NCI-H187 treated with DMSO at 0.1 percent for 48 hours (cell line): ENCODE results near the gene CNTLN.
"Not testable (repeated sequence)": the region's sequence is repeated elsewhere in the genome, so short reads cannot be mapped to it uniquely, and the experiment has no call there.

Source experiments
- DNase-seq: peaks from one replicate; lab custom pipeline; 2025; lab: John Stamatoyannopoulos, UW

The CNTLN gene

DNA sequence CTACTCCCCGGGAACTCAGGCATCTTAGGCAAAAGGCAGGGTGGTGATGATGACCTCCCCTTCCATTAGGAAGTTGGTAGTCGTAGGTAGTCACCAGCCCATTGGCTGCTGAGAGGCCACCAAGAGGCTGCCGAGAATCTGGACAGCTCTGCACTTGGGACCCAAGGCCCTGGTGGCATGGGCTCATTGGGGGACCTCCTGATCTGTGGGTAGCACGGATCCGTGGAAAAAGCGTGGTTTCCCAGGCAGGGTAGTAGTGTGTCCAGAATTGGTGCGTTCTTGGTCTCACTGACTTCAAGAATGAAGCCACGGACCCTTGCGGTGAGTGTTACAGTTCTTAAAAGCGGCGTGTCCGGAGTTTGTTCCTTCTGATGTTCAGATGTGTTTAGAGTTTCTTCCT lies 158.8 kb downstream of the CNTLN start:
- DNase-seq: no peak

DNA sequence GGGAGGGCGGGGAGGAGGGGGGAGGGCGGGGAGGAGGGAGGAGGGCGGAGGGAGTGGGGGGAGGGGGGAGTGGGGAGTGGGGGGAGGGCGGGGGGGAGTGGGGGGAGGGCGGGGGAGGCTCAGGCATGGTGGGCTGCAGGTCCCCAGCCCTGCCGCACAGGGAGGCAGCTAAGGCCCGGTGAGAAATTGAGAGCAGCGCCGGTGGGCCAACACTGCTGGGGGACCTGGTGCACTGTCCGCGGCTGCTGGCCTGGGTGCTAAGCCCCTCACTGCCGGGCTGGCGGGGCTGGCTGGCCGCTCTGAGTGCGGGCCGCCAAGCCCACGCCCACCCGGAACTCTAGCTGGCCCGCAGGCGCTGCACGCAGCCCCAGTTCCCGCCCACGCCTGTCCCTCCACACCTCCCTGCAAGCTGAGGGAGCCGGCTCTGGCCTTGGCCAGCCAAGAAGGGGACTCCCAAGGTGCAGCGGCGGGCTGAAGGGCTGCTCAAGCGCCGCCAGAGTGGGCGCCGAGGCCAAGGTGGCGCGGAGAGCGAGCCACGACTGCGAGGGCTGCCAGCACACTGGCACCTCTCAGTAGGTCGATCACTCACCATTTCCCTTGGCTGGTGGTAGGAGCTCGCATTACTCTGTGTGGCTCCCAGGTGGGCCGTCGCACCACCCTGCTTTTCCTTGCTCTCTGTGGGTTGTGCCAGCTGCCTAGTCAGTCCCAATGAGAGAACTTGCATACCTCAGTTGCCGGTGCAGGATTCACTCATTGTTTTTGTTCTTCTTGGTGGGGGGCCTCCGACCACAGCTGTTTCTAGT lies 160.2 kb downstream of the CNTLN start:
- DNase-seq: no peak

DNA sequence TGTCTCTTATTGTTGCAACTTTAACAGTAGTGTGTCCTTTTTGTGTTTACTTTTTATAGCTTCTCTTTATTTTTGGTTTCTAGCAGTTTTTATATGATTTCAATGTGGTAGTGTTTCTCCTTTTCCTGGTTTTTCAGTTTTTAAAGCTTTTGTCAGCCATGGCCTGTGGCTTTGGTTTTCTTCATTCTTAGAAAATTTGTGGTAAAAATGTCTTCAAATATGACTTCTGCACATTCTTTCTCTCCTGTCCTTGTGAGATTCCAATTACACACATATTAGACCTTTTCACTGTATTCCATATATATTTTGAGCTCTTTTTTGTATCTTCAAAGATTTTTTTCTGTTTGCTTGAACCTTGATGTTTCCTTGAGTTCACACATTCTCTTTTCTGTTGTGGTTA lies 180.5 kb downstream of the CNTLN start:
- DNase-seq: no peak

DNA sequence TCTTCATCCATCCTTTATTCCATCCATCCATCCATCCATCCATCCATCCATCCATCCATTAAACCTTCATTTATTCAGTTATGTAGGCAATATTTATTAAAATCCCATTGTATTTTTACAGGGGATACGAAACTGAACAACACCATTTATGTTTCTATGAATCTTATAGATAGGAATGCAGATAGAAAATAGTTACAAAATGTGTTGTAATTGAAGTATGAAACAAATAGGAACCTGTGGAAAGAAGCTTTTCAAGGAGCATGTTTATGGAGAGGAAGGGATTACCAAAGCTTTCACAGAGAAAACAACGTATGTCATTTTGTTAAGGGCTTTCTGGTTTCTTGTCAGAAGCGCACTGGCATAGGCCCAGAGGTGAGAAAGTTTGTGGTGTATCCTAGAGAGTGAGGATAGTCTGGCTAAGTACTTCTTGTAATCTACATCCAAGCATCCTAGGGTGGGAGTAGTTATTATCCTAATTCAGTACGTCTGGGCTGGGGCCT lies 184.0 kb downstream of the CNTLN start:
- no peak for DNase-seq

DNA sequence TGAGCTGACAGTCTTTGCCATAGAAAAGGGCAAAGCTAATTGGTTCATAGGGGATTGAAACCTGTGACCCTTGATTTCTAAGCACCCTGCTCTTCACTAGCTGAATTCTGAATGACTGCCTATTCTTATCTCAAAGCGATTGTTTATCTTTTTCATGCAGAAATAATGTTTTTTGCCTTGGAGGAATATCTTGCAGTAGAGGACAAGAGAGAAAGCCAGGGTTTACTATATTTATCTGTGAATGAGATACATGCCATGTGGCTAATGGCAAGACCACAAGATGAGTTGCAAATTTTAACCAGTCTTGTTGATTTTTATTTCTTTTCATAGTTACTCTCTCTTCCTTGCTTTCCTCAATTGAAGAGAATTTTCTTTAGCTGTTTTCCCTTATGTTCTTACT lies 185.0 kb downstream of the CNTLN start:
- no peak for DNase-seq

DNA sequence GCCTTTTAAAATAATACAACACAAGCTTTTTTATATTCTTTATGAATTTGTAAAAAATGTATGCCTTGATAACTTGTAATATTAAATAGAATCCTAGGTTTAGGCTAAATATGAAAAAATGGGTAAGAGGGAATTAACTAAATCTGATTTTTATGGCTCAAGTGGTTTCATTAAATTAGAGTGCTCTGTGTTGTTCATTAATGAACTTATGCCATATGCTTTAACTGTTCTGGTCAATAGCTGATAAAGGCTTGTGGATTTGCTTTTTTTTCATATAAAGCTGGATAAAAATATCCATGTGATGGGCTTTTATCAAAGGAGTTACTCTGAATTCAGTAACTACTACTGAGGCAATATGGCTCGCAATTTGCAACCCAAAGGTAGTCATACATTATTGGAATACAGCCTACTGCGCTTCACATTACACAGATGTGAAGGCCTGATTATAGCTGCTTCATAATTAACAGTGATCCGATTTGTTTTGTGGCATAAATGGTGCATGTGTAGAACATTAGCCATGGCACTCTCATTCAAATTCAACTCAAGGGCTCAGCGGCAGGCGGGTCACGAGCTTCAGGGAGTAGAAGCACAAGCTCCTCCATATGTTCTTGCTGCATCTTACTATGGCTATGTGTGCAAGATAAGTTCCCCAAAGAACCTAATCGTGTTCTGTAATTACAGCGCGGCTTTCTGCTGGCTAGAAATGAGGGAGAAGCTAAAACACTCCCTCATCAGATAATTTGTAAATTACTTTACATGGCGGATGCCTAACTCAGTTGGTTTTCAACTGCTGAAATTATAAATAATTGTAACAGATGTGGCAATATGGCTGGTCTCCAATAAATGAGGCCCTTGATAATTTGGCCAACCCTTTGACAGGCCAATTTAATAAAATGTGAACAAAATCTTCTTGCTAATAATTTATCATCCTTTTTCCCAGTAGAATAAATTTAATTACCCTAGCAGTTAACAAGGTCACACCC lies 188.3 kb downstream of the CNTLN start:
- no peak for DNase-seq

DNA sequence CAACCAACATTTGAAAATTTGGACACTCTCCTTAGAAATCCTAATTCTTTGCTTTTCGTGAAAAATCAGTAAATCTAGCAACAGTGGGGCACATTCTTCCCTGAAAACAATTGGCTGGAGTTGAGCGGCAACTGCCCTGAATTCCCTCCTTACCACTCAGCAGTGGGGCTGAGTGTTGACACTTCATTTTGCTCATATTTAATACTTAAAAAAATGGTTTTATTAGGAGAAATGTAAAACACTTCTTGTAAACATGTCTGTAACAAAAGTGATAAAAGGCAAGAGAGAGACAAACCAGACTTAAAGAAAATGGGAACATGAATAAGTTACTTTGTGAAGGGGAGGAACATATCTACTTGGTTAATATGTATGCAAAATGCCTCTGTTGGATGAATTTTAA lies 193.5 kb downstream of the CNTLN start:
- DNase-seq: no peak

DNA sequence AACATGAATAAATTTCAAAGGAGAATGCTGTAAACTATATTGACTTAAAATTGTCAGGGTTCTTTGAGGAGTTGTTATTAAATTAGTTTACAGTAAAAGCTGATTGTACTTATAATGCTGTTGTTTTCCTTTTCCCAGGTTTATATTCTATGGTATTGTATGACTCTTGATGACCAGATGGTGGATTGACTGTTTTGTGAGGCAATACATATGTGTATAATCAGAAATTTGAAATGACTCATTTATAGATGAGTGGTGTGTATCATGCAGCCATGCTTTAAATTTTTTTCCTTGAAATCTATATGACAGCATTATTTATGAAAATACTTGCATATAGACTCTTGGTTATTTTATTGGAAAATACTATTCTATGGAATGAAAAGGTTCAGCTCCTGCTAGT lies 195.3 kb downstream of the CNTLN start:
- DNase-seq: no peak

DNA sequence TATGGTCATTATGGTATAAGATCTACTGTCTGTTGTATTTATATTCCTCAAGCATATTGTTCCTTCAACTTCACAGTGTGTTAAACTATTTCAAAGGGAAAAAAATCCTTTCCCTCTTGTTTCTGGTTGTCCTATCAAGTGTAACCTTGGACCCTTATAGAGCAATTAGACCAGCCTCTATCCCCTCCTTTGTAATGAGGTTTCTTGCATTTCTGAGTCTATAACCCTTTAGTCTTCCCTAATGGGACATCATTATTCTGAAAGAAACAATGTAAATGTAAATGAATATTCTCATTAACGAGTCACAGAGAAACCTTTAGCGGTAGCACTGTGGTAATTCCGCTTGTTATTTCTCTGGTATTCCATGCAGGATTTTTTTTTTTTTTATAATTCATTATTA lies 197.3 kb downstream of the CNTLN start:
- no peak for DNase-seq

DNA sequence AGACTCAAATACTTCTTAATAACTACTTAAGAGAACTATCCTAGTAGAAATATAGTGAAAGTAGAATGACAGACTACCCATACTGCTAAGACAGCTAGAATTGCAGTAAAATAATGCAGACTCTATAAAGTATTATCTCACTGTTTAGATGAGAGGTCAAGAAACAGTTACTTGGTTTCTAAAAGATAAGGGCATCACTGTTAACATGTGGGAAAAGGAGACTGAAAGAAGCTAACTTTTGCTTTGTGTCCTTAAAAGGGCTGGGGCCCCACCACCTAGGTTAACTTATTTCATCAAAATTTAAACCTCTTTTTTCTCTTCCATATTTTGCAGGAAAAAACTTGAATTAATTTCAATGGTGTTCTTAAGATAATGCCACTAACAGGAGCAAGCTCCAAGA lies 204.3 kb downstream of the CNTLN start:
- DNase-seq: no peak

DNA sequence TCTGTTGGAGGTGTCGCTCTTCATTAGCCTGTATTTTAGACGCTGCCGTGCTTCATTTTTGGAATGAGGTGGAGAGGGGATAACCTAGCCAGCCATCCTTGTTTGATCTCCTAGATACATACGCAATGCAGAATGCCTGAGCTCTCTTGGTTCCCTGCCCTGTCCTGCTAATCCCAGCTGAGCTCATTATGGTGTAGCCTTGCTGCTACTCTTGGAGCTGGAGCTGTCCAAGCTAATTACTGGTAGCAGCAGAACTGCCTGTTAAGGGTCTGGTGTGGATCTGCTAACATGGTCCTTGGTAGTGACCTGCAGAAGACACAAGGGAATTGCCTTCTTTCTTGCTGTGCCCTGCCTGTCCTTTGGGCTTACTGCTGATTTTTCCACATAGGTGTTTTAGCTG lies 207.9 kb downstream of the CNTLN start:
- DNase-seq: no peak

DNA sequence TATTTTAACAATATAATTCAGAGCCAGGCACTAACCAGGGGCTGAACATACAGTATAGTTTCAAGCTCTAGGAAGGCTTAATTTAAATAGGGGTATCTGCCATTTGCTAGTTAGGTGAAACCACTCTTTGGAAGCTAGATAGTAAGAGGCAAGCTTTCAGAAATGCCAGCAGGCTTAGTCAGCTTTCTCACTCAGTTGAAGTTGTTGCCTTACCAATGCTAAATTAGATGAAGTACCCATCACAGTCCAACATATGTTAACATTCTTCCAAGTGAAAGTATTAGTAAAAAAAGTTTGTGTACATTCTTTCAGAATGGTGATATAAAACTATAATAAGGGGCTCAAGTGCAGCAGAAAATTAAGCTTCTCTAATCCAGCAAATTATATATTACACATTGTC lies 215.0 kb downstream of the CNTLN start:
- DNase-seq: no peak

DNA sequence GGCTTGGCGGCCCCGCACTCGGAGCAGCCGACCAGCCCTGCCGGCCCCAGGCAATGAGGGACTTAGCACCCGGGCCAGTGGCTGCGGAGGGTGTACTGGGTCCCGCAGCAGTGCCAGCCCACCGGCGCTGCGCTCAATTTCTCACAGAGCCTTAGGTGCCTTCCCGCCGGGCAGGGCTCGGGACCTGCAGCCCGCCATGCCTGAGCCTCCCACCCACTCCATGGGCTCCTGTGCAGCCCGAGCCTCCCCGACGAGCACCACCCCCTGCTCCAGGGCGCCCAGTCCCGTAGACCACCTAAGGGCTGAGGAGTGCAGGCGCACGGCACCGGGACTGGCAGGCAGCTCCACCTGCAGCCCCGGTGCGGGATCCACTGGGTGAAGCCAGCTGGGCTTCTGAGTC lies 219.2 kb downstream of the CNTLN start:
- not testable (repeated sequence) for DNase-seq

DNA sequence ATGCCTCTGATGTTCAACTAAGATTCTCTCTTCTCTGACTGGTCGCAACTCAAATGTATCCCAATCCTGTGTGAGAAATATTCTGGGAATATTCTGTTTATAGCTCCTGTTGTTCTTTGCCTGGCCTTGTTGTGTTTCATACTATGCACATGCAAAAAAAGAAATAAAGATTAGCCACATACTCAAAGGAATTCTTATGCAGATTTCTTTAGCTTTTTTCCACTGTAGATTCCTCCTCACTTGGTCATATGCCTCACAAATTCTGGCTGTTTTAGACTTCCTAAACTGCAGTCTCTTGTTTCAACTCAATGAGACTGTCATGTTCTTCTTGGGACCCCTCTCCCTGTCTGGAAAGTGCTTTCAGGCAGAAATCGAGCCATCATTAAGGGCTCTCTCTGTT lies 226.5 kb downstream of the CNTLN start:
- DNase-seq: no peak

DNA sequence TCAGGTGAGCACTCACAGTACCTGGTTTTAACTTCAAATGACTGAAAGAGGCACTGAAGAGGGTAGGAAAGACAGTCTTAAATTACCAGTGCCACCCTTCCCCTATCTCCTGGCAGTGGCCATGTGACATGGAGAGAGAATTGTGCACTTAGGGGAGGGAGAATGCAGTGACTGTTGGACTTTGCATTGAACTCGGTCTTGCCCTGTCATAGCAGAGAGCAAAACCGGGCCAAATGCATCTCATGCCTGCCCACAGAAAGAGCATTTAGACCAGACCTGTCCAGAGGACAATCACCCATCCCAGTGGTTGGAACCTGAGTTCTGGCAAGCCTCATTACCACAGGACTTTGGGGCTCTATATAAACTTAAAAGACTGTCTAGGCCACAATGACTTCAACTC lies 232.2 kb downstream of the CNTLN start:
- no peak for DNase-seq

DNA sequence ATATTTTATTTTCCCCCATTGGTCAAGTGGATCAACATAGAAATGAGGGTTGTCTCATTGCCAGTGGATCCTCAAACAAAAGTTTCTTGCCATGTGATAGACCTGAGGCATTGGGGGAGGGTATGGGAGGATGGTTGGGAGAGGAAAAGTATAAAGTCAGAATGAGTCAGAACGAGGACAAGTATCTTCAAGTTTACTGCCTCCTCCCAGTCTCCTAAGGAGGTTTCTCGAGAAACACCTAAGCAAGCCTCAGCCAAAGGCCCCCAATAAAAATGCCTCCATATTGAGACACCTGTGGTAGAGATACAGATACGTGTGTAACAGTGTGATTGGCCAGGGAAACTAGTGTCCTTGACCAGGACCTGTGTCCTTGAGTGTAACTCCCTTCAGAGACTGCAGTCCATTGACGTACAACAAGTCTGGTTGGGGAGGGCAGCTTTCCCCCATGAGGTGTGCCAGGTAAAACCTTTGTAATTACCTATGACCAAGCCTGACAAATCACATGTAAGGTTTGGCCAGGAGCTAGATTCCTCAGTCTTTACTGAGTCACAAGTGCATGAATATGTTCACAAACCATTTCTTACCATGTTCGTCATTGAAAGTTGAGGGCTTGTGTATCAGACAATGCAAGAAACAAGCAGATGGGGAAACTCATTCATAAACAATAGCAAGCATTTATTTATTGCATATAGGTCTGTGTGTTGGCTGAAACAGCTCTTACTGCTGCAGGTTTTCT lies 245.5 kb downstream of the CNTLN start:
- DNase-seq: no peak

DNA sequence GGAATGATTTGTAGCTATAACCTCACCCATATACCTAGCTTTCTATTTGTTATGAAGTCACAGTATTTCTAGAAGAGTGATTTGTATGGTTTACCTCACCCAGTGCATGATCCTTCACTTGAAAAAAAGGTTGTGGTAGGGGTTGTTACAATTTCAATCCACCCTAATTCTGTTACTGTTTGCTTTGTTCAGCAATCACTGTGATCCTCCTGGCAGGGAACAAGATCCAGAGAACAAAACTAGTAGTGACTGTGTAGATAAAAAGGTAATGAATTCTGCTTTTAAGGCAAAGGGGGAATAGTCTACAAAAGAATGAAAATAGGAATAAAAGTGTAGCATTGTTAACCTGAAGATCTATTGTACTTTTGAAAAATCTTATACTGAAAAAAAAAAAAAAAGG lies 252.7 kb downstream of the CNTLN start:
- no peak for DNase-seq

DNA sequence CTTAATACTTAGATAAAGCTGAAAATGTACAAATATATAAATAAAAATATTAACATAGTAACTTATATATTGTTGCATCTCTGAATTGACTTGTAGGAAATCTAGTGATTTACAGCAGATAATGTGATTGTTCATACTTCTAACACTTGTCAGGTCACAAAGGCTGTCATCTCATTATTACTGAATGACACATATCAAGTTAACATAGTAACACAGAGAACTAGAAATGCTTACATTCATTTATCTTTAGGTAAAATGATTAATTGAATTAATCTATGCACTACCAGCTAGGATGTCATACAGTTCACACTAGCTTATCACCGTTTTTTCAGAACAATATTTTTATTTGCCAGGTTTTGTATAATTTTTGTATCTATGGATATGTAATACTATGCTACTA lies 254.2 kb downstream of the CNTLN start:
- DNase-seq: no peak

DNA sequence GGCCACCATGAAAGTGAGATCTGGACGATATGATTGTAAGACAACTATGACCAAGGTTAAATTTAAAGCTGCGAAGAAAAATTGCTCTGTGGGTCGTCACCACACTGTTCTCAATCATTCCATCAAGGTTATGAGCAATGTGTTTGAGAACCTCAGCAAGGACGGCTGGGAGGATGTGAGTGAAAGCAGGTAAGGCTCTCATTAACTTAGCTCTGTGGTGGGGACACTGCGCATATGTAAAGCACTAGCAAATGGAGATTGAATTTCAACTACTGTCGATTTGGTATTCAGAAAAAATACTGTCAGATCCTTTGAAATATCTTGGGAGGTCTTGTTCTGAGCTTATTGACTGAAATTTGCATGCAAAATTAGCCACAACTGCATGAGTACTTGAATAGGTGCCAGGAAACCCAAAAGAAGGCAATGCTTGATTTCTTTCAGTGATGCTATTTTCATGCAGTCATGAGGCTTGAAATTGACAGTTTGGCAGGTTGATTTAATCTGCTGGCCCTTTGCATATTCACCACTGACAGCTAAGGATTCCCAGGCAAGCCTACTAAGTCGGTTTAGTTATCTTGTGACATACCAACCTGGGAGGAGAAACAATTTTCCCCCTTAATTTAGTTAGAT lies 260.2 kb downstream of the CNTLN start:
- DNase-seq: no peak

DNA sequence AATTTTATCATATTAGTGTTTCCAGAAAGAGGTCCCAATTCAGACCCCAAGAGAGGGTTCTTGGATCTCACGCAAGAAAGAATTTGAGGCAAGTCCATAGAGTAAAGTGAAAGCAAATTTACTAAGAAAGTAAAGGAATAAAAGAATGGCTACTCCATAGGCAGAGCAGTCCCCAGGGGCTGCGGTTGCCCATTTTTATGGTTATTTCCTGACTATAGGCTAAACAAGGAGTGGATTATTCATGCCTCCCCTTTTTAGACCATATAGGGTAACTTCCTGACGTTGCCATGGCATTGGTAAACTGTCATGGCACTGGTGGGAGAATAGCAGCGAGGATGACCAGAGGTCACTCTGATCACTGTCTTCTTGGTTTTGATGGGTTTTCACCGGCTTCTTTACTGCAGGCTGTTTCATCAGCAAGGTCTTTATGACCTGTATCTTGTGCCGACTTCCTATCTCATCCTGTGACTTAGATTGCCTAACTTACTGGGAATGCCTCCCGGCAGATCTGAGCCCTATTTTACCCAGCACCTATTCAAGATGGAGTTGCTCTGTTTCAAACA lies 262.4 kb downstream of the CNTLN start:
- not testable (repeated sequence) for DNase-seq

DNA sequence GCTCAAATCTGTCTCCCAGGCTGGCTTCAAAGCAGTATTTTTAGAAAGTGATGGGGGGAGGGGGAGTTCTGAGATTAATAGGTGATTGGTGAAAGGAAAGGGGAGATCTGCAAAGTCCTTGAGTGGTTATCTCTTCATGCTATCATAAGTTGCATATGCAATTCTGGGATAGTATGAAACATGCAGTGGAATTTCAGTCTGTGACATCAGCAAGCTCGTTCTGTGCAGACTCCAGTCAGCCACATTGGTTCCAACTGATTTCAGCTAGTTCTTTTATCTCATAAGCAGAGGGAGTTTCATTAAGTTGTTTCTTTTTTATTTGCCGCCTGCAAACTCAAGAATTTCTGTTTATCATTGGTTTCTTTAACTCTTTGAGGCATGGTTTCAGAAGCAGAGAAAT lies 263.5 kb downstream of the CNTLN start:
- DNase-seq: no peak

DNA sequence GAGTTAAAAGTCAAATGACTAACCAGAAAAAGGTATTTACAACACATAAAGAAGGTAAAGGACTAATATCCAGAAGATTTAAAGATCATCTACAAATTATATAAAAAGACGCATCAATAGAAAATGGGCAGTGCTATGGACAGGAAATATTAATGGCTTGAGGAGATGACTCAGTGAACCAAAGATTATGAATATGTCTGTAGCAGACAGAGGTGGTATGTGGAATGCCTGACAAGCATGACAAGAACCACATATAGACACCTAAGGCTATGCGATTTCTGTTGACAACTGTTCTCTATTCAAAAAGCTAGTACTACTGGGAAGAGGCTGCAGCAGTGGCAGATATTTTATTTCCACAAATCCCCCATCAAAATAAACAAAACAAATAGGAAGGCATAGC lies 267.0 kb downstream of the CNTLN start:
- no peak for DNase-seq
